A549 (cell line): Measurements from ENCODE around the gene GNG7. TPM values are rescaled to one million over a fixed set of nuclear protein-coding genes. Genes with fewer than 3 reads are reported as not detected.
"Not testable (repeated sequence)": the region's sequence is repeated elsewhere in the genome, so short reads cannot be mapped to it uniquely, and the experiment has no call there.

Experiments
- ATAC-seq, 2 experiments: fragments of 200-7000 bp in 1 of 2; fragments of >200 bp in 1 of 2; cut with Nextera tagmentation in 1 of 2; cut with Tn5 transposase in 1 of 2; 3 replicates each; pipeline versions ENCODE4 v1.8.0 to v1.9.1; 2018 to 2020; ENCODE audit warnings: mild to moderate bottlenecking in 1 of 2, moderate library complexity in 1 of 2
- CTCF ChIA-PET: fragments of 300-600 bp; sonication (Branson Sonifier 250); formaldehyde crosslinking; extraction: SDS; loops from one replicate; lab custom pipeline; 2021; ENCODE audit warnings: antibody characterized with exemption, inconsistent platforms; lab: Yijun Ruan, JAX
- POLR2A ChIA-PET: fragments of 350-600 bp; formaldehyde crosslinking; extraction: SDS; loops from one replicate; lab custom pipeline; 2021; ENCODE audit warnings: antibody characterized with exemption, inconsistent platforms; lab: Yijun Ruan, JAX
- DNase-seq, 2 experiments: peaks; one replicate each; pipeline versions ENCODE4 v3.0.0 to v3.0.0-alpha.2; 2011 to 2016; ENCODE audit warnings: low read depth in 1 of 2, low spot score in 1 of 2
- FAIRE-seq: peaks from 2 replicates; lab custom pipeline; 2011; peaks lifted over from hg19 to GRCh38; lab: Jason Lieb, UNC
- H3K27ac ChIP-seq, 2 experiments: fragments of >200 bp; sonication (Bioruptor Twin); formaldehyde crosslinking; 3 replicates each; pipeline ENCODE4 v1.5.1; 2016 to 2017
- H3K4me1 ChIP-seq: fragments of >200 bp; sonication (Bioruptor Twin); formaldehyde crosslinking; 3 replicates; pipeline ENCODE4 v1.6.1; 2016
- H3K4me2 ChIP-seq: fragments of >200 bp; sonication (Bioruptor Twin); formaldehyde crosslinking; 3 replicates; pipeline ENCODE4 v1.6.1; 2016
- H3K4me3 ChIP-seq: fragments of >200 bp; sonication (Bioruptor Twin); formaldehyde crosslinking; 3 replicates; pipeline ENCODE4 v1.5.1; 2016
- H3K9me3 ChIP-seq: fragments of >200 bp; sonication (Bioruptor Twin); formaldehyde crosslinking; 3 replicates; pipeline ENCODE4 v1.6.1; 2016
- BHLHE40 ChIP-seq: IDR thresholded peaks from 2 replicates; pipeline ENCODE4 v1.6.1; 2012; ENCODE audit warnings: low read depth, low read length, inconsistent platforms
- CBX8 ChIP-seq: fragments of 200-600 bp; sonication (generic); IDR thresholded peaks from 2 replicates; pipeline ENCODE4 v1.6.1; 2016
- EHF ChIP-seq: fragments of 250-450 bp; sonication (Bioruptor Pico); IDR thresholded peaks from 2 replicates; pipeline ENCODE4 v1.5.0; 2020; ENCODE audit warnings: mild to moderate bottlenecking
- FOSB ChIP-seq: fragments of 250-450 bp; sonication (Bioruptor Pico); IDR thresholded peaks from 2 replicates; pipeline ENCODE4 v1.5.0; 2020; ENCODE audit warnings: mild to moderate bottlenecking, moderate library complexity
- FOSL2 ChIP-seq, 2 experiments: fragments of 450-650 bp in 1 of 2; fragments of >200 bp in 1 of 2; sonication (Bioruptor Twin) in 1 of 2; formaldehyde crosslinking; IDR thresholded peaks; 2 replicates each; pipeline versions ENCODE4 v1.5.0 to v1.6.1; 2016 to 2020; ENCODE audit warnings: mild to moderate bottlenecking in 1 of 2, moderate library complexity in 1 of 2
- FOXS1 ChIP-seq: fragments of 250-450 bp; sonication (Bioruptor Pico); IDR thresholded peaks from 2 replicates; pipeline ENCODE4 v1.5.0; 2020; ENCODE audit warnings: mild to moderate bottlenecking, moderate library complexity
- GATA3 ChIP-seq: IDR thresholded peaks from 2 replicates; pipeline ENCODE4 v1.6.1; 2012; ENCODE audit warnings: borderline replicate concordance
- HDAC2 ChIP-seq: fragments of 200-600 bp; sonication (generic); IDR thresholded peaks from 2 replicates; pipeline ENCODE4 v1.6.1; 2016
- HOXA7 ChIP-seq: fragments of 250-450 bp; sonication (Bioruptor Pico); IDR thresholded peaks from 2 replicates; pipeline ENCODE4 v1.5.0; 2020; ENCODE audit warnings: mild to moderate bottlenecking, moderate library complexity
- JUN ChIP-seq, 2 experiments: fragments of >200 bp; sonication (Bioruptor Twin); formaldehyde crosslinking; IDR thresholded peaks; 2 replicates in 1 of 2; 3 replicates in 1 of 2; pipeline ENCODE4 v1.6.1; 2016 to 2017
- JUNB ChIP-seq: fragments of >200 bp; sonication (Bioruptor Twin); formaldehyde crosslinking; IDR thresholded peaks from 2 replicates; pipeline ENCODE4 v1.6.1; 2016
- KDM1A ChIP-seq: fragments of 200-600 bp; sonication (generic); IDR thresholded peaks from 2 replicates; pipeline ENCODE4 v1.6.1; 2016; ENCODE audit warnings: low read depth, mild to moderate bottlenecking
- KDM5A ChIP-seq: fragments of 200-600 bp; sonication (generic); IDR thresholded peaks from 2 replicates; pipeline ENCODE4 v1.6.1; 2016; ENCODE audit warnings: antibody characterized with exemption, mild to moderate bottlenecking
- MAZ ChIP-seq: fragments of 150-350 bp; IDR thresholded peaks from 2 replicates; pipeline ENCODE4 v1.6.1; 2014; ENCODE audit warnings: antibody characterized with exemption, low read depth, low read length, borderline replicate concordance
- MYC ChIP-seq: IDR thresholded peaks from 2 replicates; pipeline ENCODE4 v1.6.1; 2012; ENCODE audit warnings: mild to moderate bottlenecking, inconsistent platforms, low read length, improper control_type of control experiment, borderline replicate concordance
- NPAS2 ChIP-seq: fragments of 250-450 bp; sonication (Bioruptor Pico); IDR thresholded peaks from 2 replicates; pipeline ENCODE4 v1.8.0; 2022; ENCODE audit warnings: mild to moderate bottlenecking, moderate library complexity, borderline replicate concordance
- NR3C1 ChIP-seq: fragments of >200 bp; sonication (Bioruptor Twin); formaldehyde crosslinking; IDR thresholded peaks from 3 replicates; pipeline ENCODE4 v1.6.1; 2017
- PHF8 ChIP-seq: fragments of 200-600 bp; sonication (generic); IDR thresholded peaks from 2 replicates; pipeline ENCODE4 v1.6.1; 2016; ENCODE audit warnings: low read depth, mild to moderate bottlenecking, antibody characterized with exemption, moderate library complexity, borderline replicate concordance
- TFCP2L1 ChIP-seq: fragments of 250-450 bp; sonication (Bioruptor Pico); IDR thresholded peaks from 2 replicates; pipeline ENCODE4 v1.5.0; 2021; ENCODE audit warnings: mild to moderate bottlenecking
- TP53 ChIP-seq: fragments of 250-450 bp; sonication (Bioruptor Pico); IDR thresholded peaks from 2 replicates; pipeline ENCODE4 v1.5.0; 2021; ENCODE audit warnings: mild to moderate bottlenecking, moderate library complexity
- WGBS: methylation state at CpG from one replicate; pipeline ENCODE4 v1.1.6; 2017; ENCODE audit errors: missing lambda C conversion rate; 5-methylcytosine and 5-hydroxymethylcytosine counted together
- polyA plus RNA-seq, 4 experiments: library from polyadenylated mRNA; depleted of rRNA in 3 of 4; stranded (reverse); fragments of >200 nt; fragmentation: RNase III in 1 of 4; extraction: RNeasy Plus Mini Kit Qiagen cat#74134 plus additional on column Dnase treatment in 1 of 4; gene quantifications; 2 replicates in 3 of 4; 3 replicates in 1 of 4; pipeline ENCODE4 v1.2.3, GENCODE V29; 2011 to 2017
- TF ChIP-seq, protein P1 (sequence below): IDR thresholded peaks from 2 replicates; pipeline ENCODE4 v1.6.1; 2012
- TF ChIP-seq, protein P2 (sequence below): fragments of 200-600 bp; sonication (generic); IDR thresholded peaks from 2 replicates; pipeline ENCODE4 v1.6.1; 2016; ENCODE audit warnings: antibody characterized with exemption, mild to moderate bottlenecking, moderate library complexity
- TF ChIP-seq, protein P3 (sequence below): fragments of 150-350 bp; IDR thresholded peaks from 2 replicates; pipeline ENCODE4 v1.6.1; 2014; ENCODE audit warnings: low read depth, mild to moderate bottlenecking, low read length
- TF ChIP-seq, protein P4 (sequence below): fragments of >200 bp; sonication (Bioruptor Twin); formaldehyde crosslinking; IDR thresholded peaks from 3 replicates; pipeline ENCODE4 v1.6.1; 2016
- TF ChIP-seq, protein P5 (sequence below): IDR thresholded peaks from 2 replicates; pipeline ENCODE4 v1.6.1; 2012; ENCODE audit warnings: low read depth, borderline replicate concordance

The GNG7 gene
- polyA plus RNA-seq, 2 of the 4 experiments (the other 2 are of a cell fraction) = 0.06 to 0.08 TPM

DNA sequence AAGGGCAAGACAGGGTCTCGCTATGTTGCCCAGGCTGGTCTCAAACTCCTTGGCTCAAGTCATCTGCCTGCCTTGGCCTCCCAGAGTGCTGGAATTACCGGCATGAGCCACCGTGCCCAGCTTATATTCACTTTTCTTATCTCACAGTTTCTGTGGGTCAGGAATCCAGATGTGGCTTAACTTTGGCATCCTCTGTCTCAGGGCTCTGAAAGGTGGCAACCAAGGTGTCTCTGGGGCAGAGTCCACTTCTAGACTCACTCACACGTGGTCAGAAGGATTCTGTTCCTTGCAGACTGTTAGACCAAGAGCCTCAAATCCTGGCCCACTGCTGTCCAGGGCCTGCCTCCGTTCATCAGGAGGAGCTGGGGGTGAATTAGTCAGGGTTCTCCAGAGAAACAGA lies 238.1 kb downstream of the GNG7 start:
- TF ChIP-seq GATA3 (no peak), MYC (no peak), FOSB (no peak), KDM5A (no peak), NR3C1 (no peak), TP53 (CRISPR knock-in tag) (no peak), HDAC2 (no peak), JUN (IDR thresholded peaks at IDR 0.05) (no peak), NPAS2 (CRISPR knock-in tag) (no peak)
- TF ChIP-seq, protein P1, sequence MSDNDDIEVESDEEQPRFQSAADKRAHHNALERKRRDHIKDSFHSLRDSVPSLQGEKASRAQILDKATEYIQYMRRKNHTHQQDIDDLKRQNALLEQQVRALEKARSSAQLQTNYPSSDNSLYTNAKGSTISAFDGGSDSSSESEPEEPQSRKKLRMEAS = no peak
- TF ChIP-seq, protein P2, sequence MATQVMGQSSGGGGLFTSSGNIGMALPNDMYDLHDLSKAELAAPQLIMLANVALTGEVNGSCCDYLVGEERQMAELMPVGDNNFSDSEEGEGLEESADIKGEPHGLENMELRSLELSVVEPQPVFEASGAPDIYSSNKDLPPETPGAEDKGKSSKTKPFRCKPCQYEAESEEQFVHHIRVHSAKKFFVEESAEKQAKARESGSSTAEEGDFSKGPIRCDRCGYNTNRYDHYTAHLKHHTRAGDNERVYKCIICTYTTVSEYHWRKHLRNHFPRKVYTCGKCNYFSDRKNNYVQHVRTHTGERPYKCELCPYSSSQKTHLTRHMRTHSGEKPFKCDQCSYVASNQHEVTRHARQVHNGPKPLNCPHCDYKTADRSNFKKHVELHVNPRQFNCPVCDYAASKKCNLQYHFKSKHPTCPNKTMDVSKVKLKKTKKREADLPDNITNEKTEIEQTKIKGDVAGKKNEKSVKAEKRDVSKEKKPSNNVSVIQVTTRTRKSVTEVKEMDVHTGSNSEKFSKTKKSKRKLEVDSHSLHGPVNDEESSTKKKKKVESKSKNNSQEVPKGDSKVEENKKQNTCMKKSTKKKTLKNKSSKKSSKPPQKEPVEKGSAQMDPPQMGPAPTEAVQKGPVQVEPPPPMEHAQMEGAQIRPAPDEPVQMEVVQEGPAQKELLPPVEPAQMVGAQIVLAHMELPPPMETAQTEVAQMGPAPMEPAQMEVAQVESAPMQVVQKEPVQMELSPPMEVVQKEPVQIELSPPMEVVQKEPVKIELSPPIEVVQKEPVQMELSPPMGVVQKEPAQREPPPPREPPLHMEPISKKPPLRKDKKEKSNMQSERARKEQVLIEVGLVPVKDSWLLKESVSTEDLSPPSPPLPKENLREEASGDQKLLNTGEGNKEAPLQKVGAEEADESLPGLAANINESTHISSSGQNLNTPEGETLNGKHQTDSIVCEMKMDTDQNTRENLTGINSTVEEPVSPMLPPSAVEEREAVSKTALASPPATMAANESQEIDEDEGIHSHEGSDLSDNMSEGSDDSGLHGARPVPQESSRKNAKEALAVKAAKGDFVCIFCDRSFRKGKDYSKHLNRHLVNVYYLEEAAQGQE = no peak
- TF ChIP-seq, all 56 proteins: peak for 0
- H3K4me1 ChIP-seq = peaks cover 12% of the 10 kb centered on the region
- no peak overlapping the region for H3K4me2 ChIP-seq
- ChIA-PET CTCF (interaction anchor here (1.5 to 3.5 kb wide), 5 partner anchors 9 to 313 kb away, joined by 3 to 16 read pairs (median 7); partner anchors contain the start of gene AP3D1), POLR2A (interaction anchor here (2.1 to 3.9 kb wide), 2 partner anchors 12 kb away, joined by 11 to 44 read pairs; partner anchors contain the start of gene GADD45B)
- H3K4me3 ChIP-seq = no peak overlapping the region
- no peaks in the 10 kb centered on the region for H3K9me3 ChIP-seq
- H3K27ac ChIP-seq = peak overlapping the region in 1 of 2 experiments; percentile 98; a peak in 3 of 6 replicates
- ATAC-seq (no peak), FAIRE-seq (no peak), DNase-seq (no peak)
- 69% methylated on average over 5 of the region's 5 CpGs for WGBS

DNA sequence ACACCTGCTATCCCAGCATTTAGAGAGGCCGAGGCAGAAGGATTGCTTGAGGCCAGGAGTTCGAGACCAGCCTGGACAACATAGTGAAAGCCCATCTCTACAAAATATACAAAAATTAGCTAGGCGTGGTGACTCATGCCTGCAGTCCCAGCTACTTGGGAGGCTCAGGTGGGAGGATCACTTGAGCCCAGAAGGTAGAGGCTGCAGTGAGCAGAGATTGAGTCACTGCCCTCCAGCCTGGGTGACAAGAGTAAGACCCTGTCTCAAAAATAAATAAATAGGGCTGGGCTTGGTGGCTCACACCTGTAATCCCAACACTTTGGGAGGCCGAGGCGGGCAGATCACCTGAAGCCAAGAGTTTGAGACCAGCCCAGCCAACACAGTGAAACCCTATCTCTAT lies 238.8 kb downstream of the GNG7 start:
- POLR2A ChIA-PET = interaction anchor here (0.8 to 3.9 kb wide), 3 partner anchors 12 to 157 kb away, joined by 3 to 44 read pairs (median 3); partner anchors contain the start of gene GADD45B
- DNase-seq; FAIRE-seq; ATAC-seq; H3K4me1 ChIP-seq; H3K9me3 ChIP-seq; H3K4me3 ChIP-seq; H3K4me2 ChIP-seq; TF ChIP-seq FOSL2 (IDR thresholded peaks at IDR 0.05): not testable (repeated sequence)
- peak; percentile 10; the same call in 1 of the 2 replicates for TF ChIP-seq FOSL2 (CRISPR knock-in tag; IDR thresholded peaks at IDR 0.05)
- CTCF ChIA-PET = interaction anchor here (0.8 to 3.5 kb wide), 9 partner anchors 9 to 312 kb away, joined by 3 to 16 read pairs (median 4); partner anchors contain the start of genes AP3D1 and GADD45B
- WGBS = 94% methylated on average over 5 of the region's 5 CpGs
- H3K27ac ChIP-seq = peak overlapping the region; percentile 68 to 98; a peak in 5 of 6 replicates

DNA sequence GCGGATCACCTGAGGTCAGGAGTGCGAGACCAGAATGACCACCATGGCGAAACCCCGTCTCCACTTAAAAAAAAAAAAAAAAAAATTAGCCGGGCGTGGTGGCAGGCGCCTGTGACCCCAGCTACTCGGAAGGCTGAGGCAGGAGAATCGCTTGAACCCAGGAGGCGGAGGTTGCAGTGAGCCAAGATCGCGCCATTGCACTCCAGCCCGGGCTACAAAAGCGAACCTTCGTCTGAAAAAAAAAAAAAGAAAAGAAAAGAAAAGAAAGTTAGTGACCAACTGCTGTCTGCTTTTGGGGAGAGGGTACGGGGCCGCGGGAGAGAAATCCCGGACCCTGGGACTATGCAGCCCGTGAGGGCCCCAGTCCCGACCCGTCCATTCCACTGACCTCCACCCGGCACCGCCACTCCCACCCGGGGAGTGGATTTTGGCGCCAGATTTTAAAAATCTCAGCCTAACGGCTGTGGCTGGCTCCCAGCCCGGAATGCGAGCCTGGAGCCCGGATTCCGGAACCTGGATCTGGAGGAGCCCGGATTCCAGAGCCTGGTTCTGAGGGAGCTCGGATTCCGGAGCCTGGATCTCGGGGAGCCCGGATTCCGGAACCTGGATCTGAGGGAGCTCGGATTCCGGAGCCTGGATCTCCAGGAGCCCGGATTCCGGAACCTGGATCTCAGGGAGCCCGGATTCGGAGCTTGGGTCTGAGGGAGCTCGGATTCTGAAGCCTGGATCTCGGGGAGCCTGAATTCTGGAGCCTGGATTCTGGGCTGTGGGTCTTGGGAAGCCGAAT lies 239.7 kb downstream of the GNG7 start:
- Histone ChIP-seq H3K9me3 (no peaks in the 10 kb centered on the region), H3K27ac (peak overlapping the region; percentile 88 to 98), H3K4me2 (peak overlapping the region; percentile 90), H3K4me1 (no peaks in the 10 kb centered on the region), H3K4me3 (peak overlapping the region; percentile 58)
- ATAC-seq (peak; percentile 61 to 80), DNase-seq (peak in 1 of 2 experiments; percentile 96), FAIRE-seq (peak; percentile 28)
- CTCF ChIA-PET = interaction anchor here (0.6 to 3.5 kb wide), 10 partner anchors 9 to 1224 kb away, joined by 3 to 16 read pairs (median 4); partner anchors contain the start of genes AP3D1 and GADD45B
- POLR2A ChIA-PET = interaction anchor here (0.5 to 3.9 kb wide), 6 partner anchors 9 to 308 kb away, joined by 3 to 44 read pairs (median 3); partner anchors contain the start of gene GADD45B
- 1% methylated on average over 31 of the region's 46 CpGs for WGBS
- TF ChIP-seq TFCP2L1 (0 out of 2 replicates have a peak, but pooled peaks have one; percentile 37), CBX8 (no peak), EHF (CRISPR knock-in tag) (0 out of 2 replicates have a peak, but pooled peaks have one; percentile 63), JUNB (no peak), BHLHE40 (no peak), FOXS1 (no peak), PHF8 (no peak), KDM1A (no peak), KDM5A (no peak), FOSB (no peak), HOXA7 (CRISPR knock-in tag) (no peak), JUN (IDR thresholded peaks at IDR 0.05) (peak in 1 of 2 experiments; percentile 84; a peak in 3 of 5 replicates), MAZ (no peak)
- TF ChIP-seq, protein P3, sequence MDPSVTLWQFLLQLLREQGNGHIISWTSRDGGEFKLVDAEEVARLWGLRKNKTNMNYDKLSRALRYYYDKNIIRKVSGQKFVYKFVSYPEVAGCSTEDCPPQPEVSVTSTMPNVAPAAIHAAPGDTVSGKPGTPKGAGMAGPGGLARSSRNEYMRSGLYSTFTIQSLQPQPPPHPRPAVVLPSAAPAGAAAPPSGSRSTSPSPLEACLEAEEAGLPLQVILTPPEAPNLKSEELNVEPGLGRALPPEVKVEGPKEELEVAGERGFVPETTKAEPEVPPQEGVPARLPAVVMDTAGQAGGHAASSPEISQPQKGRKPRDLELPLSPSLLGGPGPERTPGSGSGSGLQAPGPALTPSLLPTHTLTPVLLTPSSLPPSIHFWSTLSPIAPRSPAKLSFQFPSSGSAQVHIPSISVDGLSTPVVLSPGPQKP = no peak
- TF ChIP-seq, protein P4, sequence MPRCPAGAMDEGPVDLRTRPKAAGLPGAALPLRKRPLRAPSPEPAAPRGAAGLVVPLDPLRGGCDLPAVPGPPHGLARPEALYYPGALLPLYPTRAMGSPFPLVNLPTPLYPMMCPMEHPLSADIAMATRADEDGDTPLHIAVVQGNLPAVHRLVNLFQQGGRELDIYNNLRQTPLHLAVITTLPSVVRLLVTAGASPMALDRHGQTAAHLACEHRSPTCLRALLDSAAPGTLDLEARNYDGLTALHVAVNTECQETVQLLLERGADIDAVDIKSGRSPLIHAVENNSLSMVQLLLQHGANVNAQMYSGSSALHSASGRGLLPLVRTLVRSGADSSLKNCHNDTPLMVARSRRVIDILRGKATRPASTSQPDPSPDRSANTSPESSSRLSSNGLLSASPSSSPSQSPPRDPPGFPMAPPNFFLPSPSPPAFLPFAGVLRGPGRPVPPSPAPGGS = no peak
- TF ChIP-seq, protein P5, sequence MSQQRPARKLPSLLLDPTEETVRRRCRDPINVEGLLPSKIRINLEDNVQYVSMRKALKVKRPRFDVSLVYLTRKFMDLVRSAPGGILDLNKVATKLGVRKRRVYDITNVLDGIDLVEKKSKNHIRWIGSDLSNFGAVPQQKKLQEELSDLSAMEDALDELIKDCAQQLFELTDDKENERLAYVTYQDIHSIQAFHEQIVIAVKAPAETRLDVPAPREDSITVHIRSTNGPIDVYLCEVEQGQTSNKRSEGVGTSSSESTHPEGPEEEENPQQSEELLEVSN = peak; percentile 60; the same call in 1 of the 2 replicates
